Measurements from ENCODE around the gene TRAF1. TPM values are rescaled to one million over a fixed set of nuclear protein-coding genes. Genes with fewer than 3 reads are reported as not detected.

TRAF1 gene
- total and polyA plus RNA-seq, 2 of the 13 experiments (the other 11 are each of a cell fraction or from before 2014, with no cell fraction given): 0.44 to 1.0 TPM

GRCh38 chr9:120936011-120936763 is 9.6 kb upstream of the TRAF1 start (continued):
- no peak for TF ChIP-seq TRAFD1 (CRISPR knock-in tag; IDR thresholded peaks at IDR 0.05; ENCODE audit: borderline replicate concordance)
- no peak for TF ChIP-seq ZNF260 (CRISPR knock-in tag; IDR thresholded peaks at IDR 0.05; ENCODE audit: borderline replicate concordance, low read depth)
- peak; percentile 46 for TF ChIP-seq MNT (IDR thresholded peaks at IDR 0.05)
- TF ChIP-seq RXRB (CRISPR knock-in tag; IDR thresholded peaks at IDR 0.05; ENCODE audit: borderline replicate concordance): no peak
- TF ChIP-seq PRDM10 (CRISPR knock-in tag; IDR thresholded peaks at IDR 0.05; ENCODE audit: low read depth): no peak
- TF ChIP-seq FOXO4 (CRISPR knock-in tag; conservative IDR thresholded peaks at IDR 0.05): 0 out of 2 replicates have a peak, but pooled peaks have one; percentile 45
- TF ChIP-seq ZNF296 (CRISPR knock-in tag; conservative IDR thresholded peaks at IDR 0.05): no peak
- 0 out of 3 replicates have a peak, but pooled peaks have one; percentile 23 for TF ChIP-seq MXI1 (IDR thresholded peaks at IDR 0.05; ENCODE audit: borderline replicate concordance, low read depth, low read length)
- no peak for TF ChIP-seq REL (CRISPR knock-in tag; conservative IDR thresholded peaks at IDR 0.05)
- TF ChIP-seq ZFX (CRISPR knock-in tag; IDR thresholded peaks at IDR 0.05; ENCODE audit: low read depth): peak; percentile 41; the same call in 1 of the 2 replicates
- no peak for TF ChIP-seq RBFOX2 (IDR thresholded peaks at IDR 0.05; ENCODE audit: low read depth, low read length)
- TF ChIP-seq STAG1 (CRISPR knock-in tag; IDR thresholded peaks at IDR 0.05): peak; percentile 86
- no peak for TF ChIP-seq AKNA (CRISPR knock-in tag; IDR thresholded peaks at IDR 0.05; ENCODE audit: borderline replicate concordance)
- 0 out of 2 replicates have a peak, but pooled peaks have one; percentile 23 for TF ChIP-seq ZNF44 (CRISPR knock-in tag; IDR thresholded peaks at IDR 0.05)

All from HepG2 (cell line).